ENCODE measurements around the gene HTT.

GRCh38 chr4:3082925-3083515 lies 8.5 kb downstream of the HTT start:
- TF ChIP-seq CTCF (CRISPR knock-in tag; IDR thresholded peaks at IDR 0.05) (no peak), SP2 (CRISPR knock-in tag; IDR thresholded peaks at IDR 0.05) (no peak)

Data from HepG2 (cell line).